ENCODE measurements around the gene CERCAM. TPM values are rescaled to one million over a fixed set of nuclear protein-coding genes. Genes with fewer than 3 reads are reported as not detected.
"Not testable (repeated sequence)": the region's sequence is repeated elsewhere in the genome, so short reads cannot be mapped to it uniquely, and the experiment has no call there.

The CERCAM gene
- polyA plus RNA-seq, 1 experiment, result 309 TPM

GRCh38 chr9:128438343-128439109 lies 17.9 kb downstream of the CERCAM start:
- H3K4me3 ChIP-seq (ENCODE audit: low read depth, low read length), result no peak overlapping the region

GRCh38 chr9:128439273-128439672 lies 18.6 kb downstream of the CERCAM start:
- ChIA-PET CTCF (interaction anchor here (0.6 to 3.0 kb wide), 23 partner anchors 8 to 249 kb away, joined by 3 to 25 read pairs (median 5); partner anchors contain the start of genes CERCAM and ODF2), POLR2A (no interaction called here)
- TF ChIP-seq, protein P1, sequence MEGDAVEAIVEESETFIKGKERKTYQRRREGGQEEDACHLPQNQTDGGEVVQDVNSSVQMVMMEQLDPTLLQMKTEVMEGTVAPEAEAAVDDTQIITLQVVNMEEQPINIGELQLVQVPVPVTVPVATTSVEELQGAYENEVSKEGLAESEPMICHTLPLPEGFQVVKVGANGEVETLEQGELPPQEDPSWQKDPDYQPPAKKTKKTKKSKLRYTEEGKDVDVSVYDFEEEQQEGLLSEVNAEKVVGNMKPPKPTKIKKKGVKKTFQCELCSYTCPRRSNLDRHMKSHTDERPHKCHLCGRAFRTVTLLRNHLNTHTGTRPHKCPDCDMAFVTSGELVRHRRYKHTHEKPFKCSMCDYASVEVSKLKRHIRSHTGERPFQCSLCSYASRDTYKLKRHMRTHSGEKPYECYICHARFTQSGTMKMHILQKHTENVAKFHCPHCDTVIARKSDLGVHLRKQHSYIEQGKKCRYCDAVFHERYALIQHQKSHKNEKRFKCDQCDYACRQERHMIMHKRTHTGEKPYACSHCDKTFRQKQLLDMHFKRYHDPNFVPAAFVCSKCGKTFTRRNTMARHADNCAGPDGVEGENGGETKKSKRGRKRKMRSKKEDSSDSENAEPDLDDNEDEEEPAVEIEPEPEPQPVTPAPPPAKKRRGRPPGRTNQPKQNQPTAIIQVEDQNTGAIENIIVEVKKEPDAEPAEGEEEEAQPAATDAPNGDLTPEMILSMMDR (IDR thresholded peaks at IDR 0.05; ENCODE audit: insufficient read depth, low read depth, low read length), result no peak
- no peak overlapping the region for H3K4me3 ChIP-seq (ENCODE audit: low read depth, low read length)
- H3K27me3 ChIP-seq (ENCODE audit: control insufficient read depth, insufficient read depth, low read length), result no peaks in the 10 kb centered on the region
- peaks cover 5% of the 10 kb centered on the region for H3K36me3 ChIP-seq (ENCODE audit: control insufficient read depth, insufficient read depth, low read length)
- DNase-seq (ENCODE audit: low read depth), result no peak

More at GRCh38 chr9:128438343-128439109, 17.9 kb downstream of the CERCAM start:
- no peak for DNase-seq (ENCODE audit: low read depth)
- no peaks in the 10 kb centered on the region for H3K27me3 ChIP-seq (ENCODE audit: control insufficient read depth, insufficient read depth, low read length)
- ChIA-PET POLR2A (no interaction called here), CTCF (interaction anchor here (0.6 to 3.0 kb wide), 29 partner anchors 9 to 248 kb away, joined by 3 to 25 read pairs (median 4); partner anchors contain the start of genes CERCAM and ODF2)
- H3K36me3 ChIP-seq (ENCODE audit: control insufficient read depth, insufficient read depth, low read length), result peaks cover 5% of the 10 kb centered on the region
- TF ChIP-seq, protein P1 (IDR thresholded peaks at IDR 0.05; ENCODE audit: insufficient read depth, low read depth, low read length), result peak; percentile 97

DNA sequence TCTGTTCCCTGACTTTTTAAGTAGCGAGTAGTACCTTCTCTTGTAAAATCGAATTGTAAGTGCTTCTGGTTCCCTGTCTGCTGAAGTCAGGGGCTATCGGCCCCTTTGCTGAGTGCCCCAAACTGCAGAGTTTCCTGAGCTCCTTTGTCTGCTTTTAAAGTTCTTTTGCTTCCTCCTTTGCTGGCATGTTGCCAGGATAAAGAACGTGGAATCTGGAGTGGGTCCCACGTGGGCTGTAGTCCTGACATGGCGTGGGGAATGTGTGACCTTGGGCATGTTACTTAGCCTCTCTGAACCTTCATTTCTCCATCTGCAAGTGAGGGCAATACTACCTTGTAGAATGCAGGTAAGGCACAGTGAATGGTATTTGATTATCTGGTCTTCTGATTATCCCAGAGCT lies 21.5 kb downstream of the CERCAM start:
- DNase-seq (ENCODE audit: low read depth), result no peak
- Histone ChIP-seq H3K4me3 (ENCODE audit: low read depth, low read length) (no peak overlapping the region), H3K27me3 (ENCODE audit: control insufficient read depth, insufficient read depth, low read length) (no peaks in the 10 kb centered on the region), H3K36me3 (ENCODE audit: control insufficient read depth, insufficient read depth, low read length) (0 out of 2 replicates have a peak, but pooled peaks cover 2% of the 10 kb centered on the region)
- ChIA-PET POLR2A (no interaction called here), CTCF (interaction anchor here (1.3 kb wide), 1 partner anchor 375 kb away, joined by 3 read pairs; no protein-coding TSS in a partner anchor)
- TF ChIP-seq, protein P1 (IDR thresholded peaks at IDR 0.05; ENCODE audit: insufficient read depth, low read depth, low read length), result no peak

DNA sequence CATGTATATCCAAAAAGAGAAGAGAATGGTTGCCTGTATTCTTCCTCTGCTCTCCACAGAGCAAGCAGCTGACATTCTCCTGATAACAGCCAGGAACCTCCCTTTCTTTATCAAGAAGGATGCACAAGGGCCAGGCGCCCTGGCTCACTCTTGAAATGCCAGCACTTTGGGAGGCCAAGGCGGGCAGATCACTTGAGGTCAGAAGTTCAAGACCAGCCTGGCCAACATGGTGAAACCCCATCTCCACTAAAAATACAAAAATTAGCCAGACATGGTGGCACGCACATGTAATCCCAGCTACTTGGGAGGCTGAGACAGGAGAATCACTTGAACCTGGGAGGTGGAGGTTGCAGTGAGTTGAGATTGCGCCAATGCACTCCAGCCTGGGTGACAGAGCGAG lies 25.8 kb downstream of the CERCAM start:
- H3K36me3 ChIP-seq (ENCODE audit: control insufficient read depth, insufficient read depth, low read length); H3K4me3 ChIP-seq (ENCODE audit: low read depth, low read length); DNase-seq (ENCODE audit: low read depth); POLR2A ChIA-PET; H3K27me3 ChIP-seq (ENCODE audit: control insufficient read depth, insufficient read depth, low read length): not testable (repeated sequence)
- CTCF ChIA-PET, result interaction anchor here (0.8 to 3.8 kb wide), 5 partner anchors 8 to 189 kb away, joined by 3 to 25 read pairs (median 3); partner anchors contain the start of gene CERCAM

DNA sequence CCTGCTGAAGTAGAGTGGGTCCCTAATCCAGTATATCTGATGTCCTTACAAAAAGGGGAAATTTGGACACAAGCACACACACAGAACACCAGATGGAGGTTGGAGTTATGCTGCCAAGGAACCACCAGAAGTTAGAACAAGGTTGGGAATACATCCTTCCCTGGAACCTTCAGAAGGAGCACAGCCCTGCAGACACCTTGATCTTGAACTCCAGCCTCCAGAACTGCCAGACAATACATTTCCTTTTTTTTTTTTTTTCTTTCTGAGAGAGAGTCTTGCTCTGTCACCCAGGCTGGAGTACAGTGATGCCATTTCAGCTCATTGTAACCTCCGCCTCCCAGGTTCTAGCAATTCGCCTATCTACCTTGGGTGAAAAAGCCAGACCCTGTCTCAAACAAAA lies 28.1 kb downstream of the CERCAM start:
- H3K4me3 ChIP-seq (ENCODE audit: low read depth, low read length), result no peak overlapping the region
- TF ChIP-seq, protein P1 (IDR thresholded peaks at IDR 0.05; ENCODE audit: insufficient read depth, low read depth, low read length), result no peak
- H3K27me3 ChIP-seq (ENCODE audit: control insufficient read depth, insufficient read depth, low read length), result no peaks in the 10 kb centered on the region
- H3K36me3 ChIP-seq (ENCODE audit: control insufficient read depth, insufficient read depth, low read length), result no peaks in the 10 kb centered on the region
- no peak for DNase-seq (ENCODE audit: low read depth)
- POLR2A ChIA-PET, result no interaction called here
- CTCF ChIA-PET, result interaction anchor here (1.3 to 3.8 kb wide), 2 partner anchors 11 to 28 kb away, joined by 3 to 25 read pairs; partner anchors contain the start of gene CERCAM

All from BJ (cell line).